Neural cell (in vitro differentiated cells): ENCODE results near the gene CD81.

Experiments used
- EP300 ChIP-seq: fragments of 450-650 bp; conservative IDR thresholded peaks from 2 replicates; pipeline ENCODE4 v1.6.1; 2014; ENCODE audit warnings: antibody characterized with exemption, mild to moderate bottlenecking, moderate library complexity; ENCODE audit not compliant: poor library complexity, severe bottlenecking
- EZH2 ChIP-seq: fragments of 200-600, 300-800 bp; shearing (Covaris generic), sonication (generic); IDR thresholded peaks from 2 replicates; pipeline ENCODE4 v1.6.1; 2014; ENCODE audit warnings: antibody characterized with exemption, low read length, borderline replicate concordance, mild to moderate bottlenecking; ENCODE audit not compliant: insufficient read depth, poor library complexity, severe bottlenecking
- MXI1 ChIP-seq: fragments of 450-650 bp; conservative IDR thresholded peaks from 2 replicates; pipeline ENCODE4 v1.6.1; 2014; ENCODE audit warnings: antibody characterized with exemption, mild to moderate bottlenecking; ENCODE audit not compliant: poor library complexity, severe bottlenecking
- POLR2AphosphoS5 ChIP-seq: IDR thresholded peaks from 2 replicates; pipeline ENCODE4 v1.6.1; 2012
- RAD21 ChIP-seq: fragments of 450-650 bp; conservative IDR thresholded peaks from 2 replicates; pipeline ENCODE4 v1.6.1; 2014; ENCODE audit warnings: antibody characterized with exemption, mild to moderate bottlenecking, moderate library complexity
- TAF1 ChIP-seq: IDR thresholded peaks from 2 replicates; pipeline ENCODE4 v1.6.1; 2012; ENCODE audit warnings: low read depth
- TF ChIP-seq, protein P1 (sequence below): fragments of 450-650 bp; IDR thresholded peaks from 2 replicates; pipeline ENCODE4 v1.5.1; 2014; ENCODE audit warnings: antibody characterized with exemption, mild to moderate bottlenecking, moderate library complexity; ENCODE audit not compliant: poor library complexity, severe bottlenecking
- TF ChIP-seq, protein P2 (sequence below): IDR thresholded peaks from 2 replicates; pipeline ENCODE4 v1.6.1; 2012; ENCODE audit warnings: borderline replicate concordance

DNA sequence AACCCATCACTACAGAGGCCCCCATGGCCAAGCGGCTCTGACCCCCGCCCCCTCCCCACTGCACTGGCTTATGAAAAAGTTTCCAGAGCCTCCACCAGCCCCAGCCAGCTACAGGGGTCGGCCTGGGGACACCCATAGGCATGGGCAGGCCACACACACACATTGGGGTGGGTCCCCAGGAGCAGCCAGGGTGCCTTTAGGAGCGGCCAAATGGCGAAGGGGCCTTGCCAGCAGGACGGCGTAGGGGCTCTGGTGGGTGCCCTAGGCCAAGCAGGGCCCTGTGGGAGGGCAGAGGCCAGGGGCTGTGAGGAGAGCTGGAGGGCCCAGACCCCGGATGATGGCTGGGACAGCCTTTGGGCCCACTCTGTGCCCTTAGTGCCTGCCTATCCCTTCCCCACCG is 33.5 kb downstream of the CD81 start:
- no peak for TF ChIP-seq EZH2
- TF ChIP-seq, protein P1, sequence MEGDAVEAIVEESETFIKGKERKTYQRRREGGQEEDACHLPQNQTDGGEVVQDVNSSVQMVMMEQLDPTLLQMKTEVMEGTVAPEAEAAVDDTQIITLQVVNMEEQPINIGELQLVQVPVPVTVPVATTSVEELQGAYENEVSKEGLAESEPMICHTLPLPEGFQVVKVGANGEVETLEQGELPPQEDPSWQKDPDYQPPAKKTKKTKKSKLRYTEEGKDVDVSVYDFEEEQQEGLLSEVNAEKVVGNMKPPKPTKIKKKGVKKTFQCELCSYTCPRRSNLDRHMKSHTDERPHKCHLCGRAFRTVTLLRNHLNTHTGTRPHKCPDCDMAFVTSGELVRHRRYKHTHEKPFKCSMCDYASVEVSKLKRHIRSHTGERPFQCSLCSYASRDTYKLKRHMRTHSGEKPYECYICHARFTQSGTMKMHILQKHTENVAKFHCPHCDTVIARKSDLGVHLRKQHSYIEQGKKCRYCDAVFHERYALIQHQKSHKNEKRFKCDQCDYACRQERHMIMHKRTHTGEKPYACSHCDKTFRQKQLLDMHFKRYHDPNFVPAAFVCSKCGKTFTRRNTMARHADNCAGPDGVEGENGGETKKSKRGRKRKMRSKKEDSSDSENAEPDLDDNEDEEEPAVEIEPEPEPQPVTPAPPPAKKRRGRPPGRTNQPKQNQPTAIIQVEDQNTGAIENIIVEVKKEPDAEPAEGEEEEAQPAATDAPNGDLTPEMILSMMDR, result no peak
- TF ChIP-seq POLR2AphosphoS5, result no peak
- no peak for TF ChIP-seq EP300
- no peak for TF ChIP-seq TAF1
- TF ChIP-seq RAD21, result no peak
- no peak for TF ChIP-seq MXI1
- TF ChIP-seq, protein P2, sequence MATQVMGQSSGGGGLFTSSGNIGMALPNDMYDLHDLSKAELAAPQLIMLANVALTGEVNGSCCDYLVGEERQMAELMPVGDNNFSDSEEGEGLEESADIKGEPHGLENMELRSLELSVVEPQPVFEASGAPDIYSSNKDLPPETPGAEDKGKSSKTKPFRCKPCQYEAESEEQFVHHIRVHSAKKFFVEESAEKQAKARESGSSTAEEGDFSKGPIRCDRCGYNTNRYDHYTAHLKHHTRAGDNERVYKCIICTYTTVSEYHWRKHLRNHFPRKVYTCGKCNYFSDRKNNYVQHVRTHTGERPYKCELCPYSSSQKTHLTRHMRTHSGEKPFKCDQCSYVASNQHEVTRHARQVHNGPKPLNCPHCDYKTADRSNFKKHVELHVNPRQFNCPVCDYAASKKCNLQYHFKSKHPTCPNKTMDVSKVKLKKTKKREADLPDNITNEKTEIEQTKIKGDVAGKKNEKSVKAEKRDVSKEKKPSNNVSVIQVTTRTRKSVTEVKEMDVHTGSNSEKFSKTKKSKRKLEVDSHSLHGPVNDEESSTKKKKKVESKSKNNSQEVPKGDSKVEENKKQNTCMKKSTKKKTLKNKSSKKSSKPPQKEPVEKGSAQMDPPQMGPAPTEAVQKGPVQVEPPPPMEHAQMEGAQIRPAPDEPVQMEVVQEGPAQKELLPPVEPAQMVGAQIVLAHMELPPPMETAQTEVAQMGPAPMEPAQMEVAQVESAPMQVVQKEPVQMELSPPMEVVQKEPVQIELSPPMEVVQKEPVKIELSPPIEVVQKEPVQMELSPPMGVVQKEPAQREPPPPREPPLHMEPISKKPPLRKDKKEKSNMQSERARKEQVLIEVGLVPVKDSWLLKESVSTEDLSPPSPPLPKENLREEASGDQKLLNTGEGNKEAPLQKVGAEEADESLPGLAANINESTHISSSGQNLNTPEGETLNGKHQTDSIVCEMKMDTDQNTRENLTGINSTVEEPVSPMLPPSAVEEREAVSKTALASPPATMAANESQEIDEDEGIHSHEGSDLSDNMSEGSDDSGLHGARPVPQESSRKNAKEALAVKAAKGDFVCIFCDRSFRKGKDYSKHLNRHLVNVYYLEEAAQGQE, result no peak
